Upper lobe of right lung (tissue), 1 donor: ENCODE measurements around the gene PLXDC1. TPM values are rescaled to one million over a fixed set of nuclear protein-coding genes. Genes with fewer than 3 reads are reported as not detected.
"Not testable (repeated sequence)": the region's sequence is repeated elsewhere in the genome, so short reads cannot be mapped to it uniquely, and the experiment has no call there.

Source experiments
- ATAC-seq: fragments of 200-7000 bp; cut with Tn5 transposase; one replicate; pipeline ENCODE4 v1.9.1; 2020; ENCODE audit warnings: mild to moderate bottlenecking, moderate library complexity
- DNase-seq: peaks from one replicate; pipeline ENCODE4 v3.0.0-alpha.2; 2020
- H3K27ac ChIP-seq: fragments of 200-600 bp; one replicate; pipeline ENCODE4 v1.8.0; 2022
- H3K27me3 ChIP-seq: fragments of 200-600 bp; one replicate; pipeline ENCODE4 v1.8.0; 2022; ENCODE audit warnings: mild to moderate bottlenecking
- H3K36me3 ChIP-seq: fragments of 200-600 bp; one replicate; pipeline ENCODE4 v1.8.0; 2022
- H3K4me1 ChIP-seq: fragments of 200-600 bp; one replicate; pipeline ENCODE4 v1.8.0; 2022
- H3K4me3 ChIP-seq: fragments of 200-600 bp; one replicate; pipeline ENCODE4 v1.8.0; 2022; ENCODE audit warnings: mild to moderate bottlenecking
- H3K9me3 ChIP-seq: fragments of 200-600 bp; one replicate; pipeline ENCODE4 v1.8.0; 2022
- intact Hi-C: fragments of 100-400 bp; cut with DNase I; formaldehyde crosslinking; loops from one replicate; pipeline ENCODE4 v1.11.0; 2022
- total RNA-seq: library from RNA; stranded (reverse); fragmentation: NEBNext Ultra II Directional; extraction: Animal tissue kit (Norgen Biotek cat#: 25700); gene quantifications from one replicate; pipeline ENCODE4 v1.2.1, GENCODE V29; 2021
- TF ChIP-seq, protein P1 (sequence below): fragments of 200-600 bp; IDR thresholded peaks from one replicate; pipeline ENCODE4 v1.8.0; 2022; ENCODE audit warnings: antibody characterized with exemption
- donor health status: DM: no; HTN: yes; CAD: no; lungs with severe emphysema.

The PLXDC1 gene
- total RNA-seq, 1 donor from 2014 or later = 14.4 TPM

DNA sequence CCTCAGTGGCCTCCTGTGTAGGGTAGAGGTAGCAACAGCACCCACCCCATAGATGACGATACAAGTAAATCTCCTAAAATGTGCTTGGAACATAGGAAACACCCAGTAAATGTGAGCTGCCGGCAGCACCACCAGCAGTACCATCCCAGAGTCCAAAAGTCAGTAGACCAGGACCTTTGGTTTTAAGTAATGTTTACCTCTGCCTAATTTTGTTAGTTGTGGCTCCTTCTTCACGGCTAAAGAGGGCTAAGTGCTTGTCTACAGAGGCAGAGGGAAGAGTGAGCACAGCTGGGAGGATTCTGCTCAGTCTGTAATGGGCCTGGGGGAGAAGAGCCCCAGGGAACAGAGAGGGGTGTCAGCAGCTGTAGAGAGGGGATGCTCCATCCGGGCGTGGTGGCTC, 92.9 kb downstream of the PLXDC1 start:
- H3K9me3 ChIP-seq = no peaks in the 10 kb centered on the region
- DNase-seq (no peak), ATAC-seq (no peak)
- no peak overlapping the region for H3K27ac ChIP-seq
- no peaks in the 10 kb centered on the region for H3K4me1 ChIP-seq
- no peaks in the 10 kb centered on the region for H3K36me3 ChIP-seq
- intact Hi-C loops = loop anchor here (10.0 kb wide), 1 partner anchor 74 kb away; no protein-coding TSS in a partner anchor
- TF ChIP-seq, protein P1, sequence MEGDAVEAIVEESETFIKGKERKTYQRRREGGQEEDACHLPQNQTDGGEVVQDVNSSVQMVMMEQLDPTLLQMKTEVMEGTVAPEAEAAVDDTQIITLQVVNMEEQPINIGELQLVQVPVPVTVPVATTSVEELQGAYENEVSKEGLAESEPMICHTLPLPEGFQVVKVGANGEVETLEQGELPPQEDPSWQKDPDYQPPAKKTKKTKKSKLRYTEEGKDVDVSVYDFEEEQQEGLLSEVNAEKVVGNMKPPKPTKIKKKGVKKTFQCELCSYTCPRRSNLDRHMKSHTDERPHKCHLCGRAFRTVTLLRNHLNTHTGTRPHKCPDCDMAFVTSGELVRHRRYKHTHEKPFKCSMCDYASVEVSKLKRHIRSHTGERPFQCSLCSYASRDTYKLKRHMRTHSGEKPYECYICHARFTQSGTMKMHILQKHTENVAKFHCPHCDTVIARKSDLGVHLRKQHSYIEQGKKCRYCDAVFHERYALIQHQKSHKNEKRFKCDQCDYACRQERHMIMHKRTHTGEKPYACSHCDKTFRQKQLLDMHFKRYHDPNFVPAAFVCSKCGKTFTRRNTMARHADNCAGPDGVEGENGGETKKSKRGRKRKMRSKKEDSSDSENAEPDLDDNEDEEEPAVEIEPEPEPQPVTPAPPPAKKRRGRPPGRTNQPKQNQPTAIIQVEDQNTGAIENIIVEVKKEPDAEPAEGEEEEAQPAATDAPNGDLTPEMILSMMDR = no peak
- H3K27me3 ChIP-seq = no peaks in the 10 kb centered on the region
- H3K4me3 ChIP-seq = no peak overlapping the region

GRCh38 chr17:39057701-39058206, 93.7 kb downstream of the PLXDC1 start:
- intact Hi-C loops = loop anchor here (10.0 kb wide), 1 partner anchor 73 kb away; no protein-coding TSS in a partner anchor
- Histone ChIP-seq H3K4me3 (peak overlapping the region; percentile 59), H3K9me3 (no peaks in the 10 kb centered on the region), H3K4me1 (no peaks in the 10 kb centered on the region), H3K27me3 (no peaks in the 10 kb centered on the region), H3K27ac (no peak overlapping the region), H3K36me3 (no peaks in the 10 kb centered on the region)
- DNase-seq (no peak), ATAC-seq (no peak)
- TF ChIP-seq, protein P1 = no peak

DNA sequence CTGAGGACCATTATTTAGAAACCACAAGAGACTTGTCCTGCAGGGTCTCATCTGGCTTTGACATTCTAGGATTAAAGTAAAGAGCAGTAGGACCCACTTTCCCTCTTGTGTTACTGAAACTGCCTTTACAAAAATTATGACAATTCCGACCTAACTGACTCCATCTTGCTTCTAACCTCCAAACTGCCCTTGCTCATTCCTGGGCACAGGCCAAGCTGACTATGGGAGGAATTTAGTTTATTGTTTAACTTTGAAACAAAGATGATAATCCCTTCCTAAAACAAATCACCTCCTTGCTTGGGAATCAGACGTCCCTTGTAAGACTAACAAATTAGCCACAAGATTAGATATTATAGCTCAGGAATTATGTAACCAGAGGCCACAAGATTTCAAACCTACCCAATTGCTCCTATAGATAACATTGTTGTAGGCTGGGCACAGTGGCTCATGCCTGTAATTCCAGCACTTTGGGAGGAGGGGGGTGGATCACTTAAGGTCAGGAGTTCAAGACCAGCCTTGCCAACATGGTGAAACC, 97.3 kb downstream of the PLXDC1 start:
- H3K27me3 ChIP-seq = no peaks in the 10 kb centered on the region
- H3K36me3 ChIP-seq = no peaks in the 10 kb centered on the region
- intact Hi-C loops = loop anchor here (10.0 kb wide), 1 partner anchor 69 kb away; no protein-coding TSS in a partner anchor
- no peak overlapping the region for H3K27ac ChIP-seq
- H3K4me1 ChIP-seq = no peaks in the 10 kb centered on the region
- no peaks in the 10 kb centered on the region for H3K9me3 ChIP-seq
- no peak overlapping the region for H3K4me3 ChIP-seq
- TF ChIP-seq, protein P1 = no peak
- ATAC-seq = no peak
- DNase-seq = no peak

- not testable (repeated sequence) for H3K4me3 ChIP-seq, ATAC-seq
- intact Hi-C loops = loop anchor here (10.0 kb wide), 1 partner anchor 68 kb away; no protein-coding TSS in a partner anchor
These were observed 99.0 kb downstream of the PLXDC1 start for GRCh38 chr17:39052423-39052822.

DNA sequence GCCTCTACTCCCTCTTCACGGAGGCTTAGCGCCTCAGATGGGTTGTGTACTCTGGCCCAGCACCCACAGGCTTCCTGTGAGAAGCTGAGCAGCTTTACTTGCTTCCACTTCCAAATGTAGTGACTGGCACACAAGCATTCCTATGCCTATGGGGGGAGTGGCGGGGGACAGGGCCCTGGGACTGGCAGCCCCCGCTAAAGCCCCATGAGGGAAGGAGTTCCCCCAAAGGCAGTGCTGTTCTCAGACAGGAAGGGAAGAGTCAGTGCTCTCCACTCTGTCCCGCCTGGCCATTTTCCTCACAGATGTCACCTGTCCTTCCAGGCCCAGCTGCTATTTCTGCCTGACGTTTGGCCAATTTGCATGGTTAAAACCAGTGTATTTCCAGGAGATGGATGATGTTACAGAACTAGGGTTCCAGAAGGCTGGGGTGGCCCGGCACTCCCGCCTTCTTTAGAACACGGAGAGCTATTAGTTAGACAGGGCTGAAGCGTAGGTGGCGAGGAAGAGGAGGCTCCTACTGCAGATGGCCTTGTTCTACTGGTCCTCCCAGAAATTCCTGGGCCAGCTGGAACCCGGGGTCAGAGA, 100.3 kb downstream of the PLXDC1 start:
- DNase-seq (no peak), ATAC-seq (no peak)
- H3K4me1 ChIP-seq = no peaks in the 10 kb centered on the region
- H3K27ac ChIP-seq = no peak overlapping the region
- no peak overlapping the region for H3K4me3 ChIP-seq
- intact Hi-C loops = loop anchor here (10.0 kb wide), 1 partner anchor 66 kb away; no protein-coding TSS in a partner anchor
- H3K27me3 ChIP-seq = no peaks in the 10 kb centered on the region
- TF ChIP-seq, protein P1 = no peak
- H3K36me3 ChIP-seq = no peaks in the 10 kb centered on the region
- H3K9me3 ChIP-seq = peaks cover 17% of the 10 kb centered on the region

More at GRCh38 chr17:39052423-39052822, 99.0 kb downstream of the PLXDC1 start:
- H3K36me3 ChIP-seq, H3K27ac ChIP-seq, DNase-seq, H3K9me3 ChIP-seq, H3K27me3 ChIP-seq, H3K4me1 ChIP-seq: not testable (repeated sequence)

GRCh38 chr17:39045948-39046679, 105.3 kb downstream of the PLXDC1 start:
- no peak for ATAC-seq
- Histone ChIP-seq H3K27ac (no peak overlapping the region), H3K4me3 (no peak overlapping the region), H3K27me3 (no peaks in the 10 kb centered on the region), H3K9me3 (peaks cover 17% of the 10 kb centered on the region), H3K36me3 (no peaks in the 10 kb centered on the region), H3K4me1 (no peaks in the 10 kb centered on the region)
- TF ChIP-seq, protein P1 = no peak
- no peak for DNase-seq
- intact Hi-C loops = no loop called here
